ENCODE results near the gene MDK. TPM values are rescaled to one million over a fixed set of nuclear protein-coding genes. Genes with fewer than 3 reads are reported as not detected.

MDK gene
- total RNA-seq, 4 donors from 2014 or later: 34.4 to 309 (median 180) TPM

DNA sequence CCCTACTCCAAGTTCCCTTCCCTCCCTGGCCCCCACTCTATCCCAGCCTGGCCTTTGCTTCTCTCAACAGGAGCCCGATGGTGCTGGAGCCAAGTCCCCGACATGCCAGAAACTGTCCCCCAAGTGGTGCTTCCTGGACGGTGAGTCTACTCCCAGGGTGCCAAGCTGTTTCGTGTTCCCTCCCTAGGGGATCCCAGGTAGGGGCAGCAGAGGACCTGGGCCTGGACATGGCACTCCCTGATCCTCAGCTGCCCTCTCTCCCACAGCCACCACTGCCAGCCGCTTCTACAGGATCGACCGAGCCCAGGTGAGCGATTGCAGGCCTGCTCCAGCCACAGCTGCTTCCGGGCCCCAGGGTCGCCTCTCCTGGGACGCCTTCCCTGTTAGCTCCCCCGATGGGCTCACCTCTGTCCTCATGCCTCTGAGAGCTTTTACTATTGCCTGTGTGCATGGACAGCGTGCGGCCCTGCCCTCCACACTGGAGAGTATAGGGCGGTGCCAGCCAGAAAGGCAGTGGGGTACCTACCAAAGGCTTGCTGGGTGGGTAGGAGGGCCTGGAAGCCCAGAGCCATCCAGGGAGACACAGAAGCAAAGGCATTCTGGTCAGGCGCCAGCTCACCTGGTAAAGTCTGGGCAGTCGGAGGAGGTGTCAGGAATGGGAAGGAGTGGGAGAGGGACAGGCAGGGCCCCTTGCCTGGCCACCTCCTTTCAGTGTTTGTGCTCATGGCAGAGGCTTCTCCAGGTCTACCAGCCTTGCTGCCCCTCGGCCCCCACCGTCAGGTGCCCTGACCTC is 5.0 kb upstream of the MDK start:
- H3K4me3 ChIP-seq: no peak overlapping the region
- H3K4me1 ChIP-seq: peaks cover 0 to 20% (median 12%) of the 10 kb centered on the region in 4 donors
- H3K27me3 ChIP-seq: no peaks in the 10 kb centered on the region
- TF ChIP-seq POLR2AphosphoS5 (IDR thresholded peaks at IDR 0.05) (no peak), EP300 (IDR thresholded peaks at IDR 0.05; ENCODE audit: low read depth) (no peak), POLR2A (IDR thresholded peaks at IDR 0.05) (no peak)
- TF ChIP-seq, protein P1, sequence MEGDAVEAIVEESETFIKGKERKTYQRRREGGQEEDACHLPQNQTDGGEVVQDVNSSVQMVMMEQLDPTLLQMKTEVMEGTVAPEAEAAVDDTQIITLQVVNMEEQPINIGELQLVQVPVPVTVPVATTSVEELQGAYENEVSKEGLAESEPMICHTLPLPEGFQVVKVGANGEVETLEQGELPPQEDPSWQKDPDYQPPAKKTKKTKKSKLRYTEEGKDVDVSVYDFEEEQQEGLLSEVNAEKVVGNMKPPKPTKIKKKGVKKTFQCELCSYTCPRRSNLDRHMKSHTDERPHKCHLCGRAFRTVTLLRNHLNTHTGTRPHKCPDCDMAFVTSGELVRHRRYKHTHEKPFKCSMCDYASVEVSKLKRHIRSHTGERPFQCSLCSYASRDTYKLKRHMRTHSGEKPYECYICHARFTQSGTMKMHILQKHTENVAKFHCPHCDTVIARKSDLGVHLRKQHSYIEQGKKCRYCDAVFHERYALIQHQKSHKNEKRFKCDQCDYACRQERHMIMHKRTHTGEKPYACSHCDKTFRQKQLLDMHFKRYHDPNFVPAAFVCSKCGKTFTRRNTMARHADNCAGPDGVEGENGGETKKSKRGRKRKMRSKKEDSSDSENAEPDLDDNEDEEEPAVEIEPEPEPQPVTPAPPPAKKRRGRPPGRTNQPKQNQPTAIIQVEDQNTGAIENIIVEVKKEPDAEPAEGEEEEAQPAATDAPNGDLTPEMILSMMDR (IDR thresholded peaks at IDR 0.05): no peak
- peaks cover 0 to 16% (median 7%) of the 10 kb centered on the region in 4 donors for H3K36me3 ChIP-seq
- H3K9me3 ChIP-seq: no peaks in the 10 kb centered on the region
- intact Hi-C loops (cut with DNase I; ENCODE audit: low total_unique reads): no loop called here
- 86% methylated on average over 18 of the region's 19 CpGs; no CpG with 5 or more reads in 1 of the 2 donors for WGBS, 2 donors (ENCODE audit: low coverage in 1 of 2)
- no peak for DNase-seq
- in situ Hi-C loops (cut with MboI; ENCODE audit: low pct_ligation_motif_present in 1 of 4, low pct_unique_long_range_greater_than_20kb in 1 of 4, low sequenced_read_pairs in 3 of 4): loop anchor here in 2 of 4 donors (25.0 kb wide), 1 partner anchor 161 kb away; no protein-coding TSS in a partner anchor
- H3K27ac ChIP-seq: no peak overlapping the region

DNA sequence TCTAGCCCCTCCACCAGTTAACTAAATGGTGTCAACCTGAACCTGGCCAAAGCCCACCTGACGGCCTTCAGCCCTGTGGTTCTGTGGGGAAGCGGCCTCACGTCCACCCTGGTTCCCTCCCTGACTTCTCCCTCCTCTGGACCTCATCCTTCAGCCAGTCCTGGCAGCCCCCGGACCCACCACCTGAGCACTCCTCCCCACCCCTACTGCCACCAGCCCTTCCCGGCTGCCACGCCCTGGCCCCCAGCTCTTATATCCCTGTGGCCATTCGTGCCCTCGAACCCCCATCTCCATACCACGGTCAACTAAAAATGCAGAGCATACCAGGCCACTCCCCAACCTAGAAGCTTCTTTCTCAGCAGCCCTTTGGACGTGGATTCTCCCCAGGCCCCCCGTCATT is 4.2 kb upstream of the MDK start:
- peaks cover 7% of the 10 kb centered on the region for H3K27me3 ChIP-seq
- in situ Hi-C loops (cut with MboI; ENCODE audit: low pct_ligation_motif_present in 1 of 4, low pct_unique_long_range_greater_than_20kb in 1 of 4, low sequenced_read_pairs in 3 of 4): loop anchor here in 2 of 4 donors (25.0 kb wide), 1 partner anchor 160 kb away; no protein-coding TSS in a partner anchor

DNA sequence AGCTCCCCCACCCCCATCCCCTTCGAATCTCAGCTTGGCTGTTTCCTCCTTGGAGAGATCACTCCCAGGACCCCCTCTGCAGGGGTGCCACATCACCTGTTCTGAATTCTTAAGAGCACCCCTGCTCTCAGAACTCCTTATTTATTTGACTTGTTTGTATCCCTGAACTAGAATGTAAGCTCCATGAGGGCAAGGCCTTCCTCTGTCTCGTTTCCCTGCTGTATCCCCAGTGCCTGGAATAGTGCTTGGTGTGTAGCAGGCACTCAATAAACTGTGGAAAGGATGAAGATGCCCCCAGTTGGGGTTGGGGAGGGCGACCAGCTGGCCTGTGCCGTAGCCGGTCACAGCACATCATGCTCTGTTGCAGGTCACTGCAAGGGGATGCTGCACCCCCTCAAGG is 3.6 kb upstream of the MDK start:
- intact Hi-C loops (cut with DNase I; ENCODE audit: low total_unique reads) (no loop called here), in situ Hi-C loops (cut with MboI; ENCODE audit: low pct_ligation_motif_present in 1 of 4, low pct_unique_long_range_greater_than_20kb in 1 of 4, low sequenced_read_pairs in 3 of 4) (loop anchor here in 2 of 4 donors (25.0 kb wide), 1 partner anchor 159 kb away; no protein-coding TSS in a partner anchor)
- DNase-seq: no peak
- 100% methylated on average over 1 to 5 of the region's 5 CpGs for WGBS, 2 donors (ENCODE audit: low coverage in 1 of 2)
- no peak overlapping the region for H3K27ac ChIP-seq
- H3K36me3 ChIP-seq: peaks cover 0 to 16% (median 7%) of the 10 kb centered on the region in 4 donors
- peaks cover 8 to 33% (median 24%) of the 10 kb centered on the region in 4 donors for H3K4me1 ChIP-seq
- TF ChIP-seq, protein P1 (IDR thresholded peaks at IDR 0.05): no peak
- TF ChIP-seq POLR2AphosphoS5 (IDR thresholded peaks at IDR 0.05) (no peak), POLR2A (IDR thresholded peaks at IDR 0.05) (no peak), EP300 (IDR thresholded peaks at IDR 0.05; ENCODE audit: low read depth) (no peak)
- no peaks in the 10 kb centered on the region for H3K9me3 ChIP-seq
- peaks cover 12% of the 10 kb centered on the region for H3K27me3 ChIP-seq
- no peak overlapping the region for H3K4me3 ChIP-seq

More for the DNA sequence above, 4.2 kb upstream of the MDK start:
- H3K36me3 ChIP-seq: peaks cover 0 to 16% (median 7%) of the 10 kb centered on the region in 4 donors
- 92% methylated on average over 11 of the region's 11 CpGs; no CpG with 5 or more reads in 1 of the 2 donors for WGBS, 2 donors (ENCODE audit: low coverage in 1 of 2)
- peaks cover 3 to 27% (median 19%) of the 10 kb centered on the region in 4 donors for H3K4me1 ChIP-seq
- no peak for DNase-seq
- H3K27ac ChIP-seq: no peak overlapping the region
- TF ChIP-seq EP300 (IDR thresholded peaks at IDR 0.05; ENCODE audit: low read depth): no peak
- no peak for TF ChIP-seq POLR2A (IDR thresholded peaks at IDR 0.05)
- TF ChIP-seq, protein P1 (IDR thresholded peaks at IDR 0.05): no peak
- H3K4me3 ChIP-seq: no peak overlapping the region
- H3K9me3 ChIP-seq: no peaks in the 10 kb centered on the region
- intact Hi-C loops (cut with DNase I; ENCODE audit: low total_unique reads): no loop called here

DNA sequence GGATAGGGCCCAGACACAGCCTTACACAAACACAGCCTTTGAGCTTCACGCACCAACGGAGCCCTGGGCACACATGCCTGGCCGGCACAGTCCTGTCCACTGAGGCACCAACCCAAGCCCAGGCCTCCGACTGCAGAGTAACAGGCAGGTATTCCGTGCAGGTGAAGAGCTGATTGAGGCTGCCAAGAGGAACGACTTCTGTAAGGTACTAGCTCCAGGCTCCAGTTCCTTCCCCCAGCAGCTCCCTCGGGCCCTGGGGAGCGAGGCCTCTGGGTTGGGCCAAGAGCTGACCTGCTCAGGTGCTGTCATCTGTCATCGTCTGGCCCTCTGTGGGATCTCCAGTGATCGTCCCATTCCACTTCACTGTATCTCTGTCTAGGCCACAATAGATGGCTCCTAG is 3.2 kb upstream of the MDK start:
- intact Hi-C loops (cut with DNase I; ENCODE audit: low total_unique reads): no loop called here
- peaks cover 0 to 16% (median 7%) of the 10 kb centered on the region in 4 donors for H3K36me3 ChIP-seq
- peaks cover 9 to 35% (median 25%) of the 10 kb centered on the region in 4 donors for H3K4me1 ChIP-seq
- H3K4me3 ChIP-seq: no peak overlapping the region
- no peak overlapping the region for H3K27ac ChIP-seq
- 92% methylated on average over 10 of the region's 10 CpGs; no CpG with 5 or more reads in 1 of the 2 donors for WGBS, 2 donors (ENCODE audit: low coverage in 1 of 2)
- in situ Hi-C loops (cut with MboI; ENCODE audit: low pct_ligation_motif_present in 1 of 4, low pct_unique_long_range_greater_than_20kb in 1 of 4, low sequenced_read_pairs in 3 of 4): loop anchor here in 2 of 4 donors (25.0 kb wide), 1 partner anchor 159 kb away; no protein-coding TSS in a partner anchor
- H3K9me3 ChIP-seq: no peaks in the 10 kb centered on the region
- peaks cover 16% of the 10 kb centered on the region for H3K27me3 ChIP-seq
- TF ChIP-seq POLR2A (IDR thresholded peaks at IDR 0.05) (no peak), EP300 (IDR thresholded peaks at IDR 0.05; ENCODE audit: low read depth) (no peak), POLR2AphosphoS5 (IDR thresholded peaks at IDR 0.05) (no peak)
- TF ChIP-seq, protein P1 (IDR thresholded peaks at IDR 0.05): no peak
- no peak for DNase-seq

All from transverse colon (tissue), 4 donors.